HepG2 (cell line): ENCODE measurements around the gene C5AR2. TPM values are rescaled to one million over a fixed set of nuclear protein-coding genes. Genes with fewer than 3 reads are reported as not detected.
A peak's percentile ranks its signal among the peaks of the same experiment; 100 is the strongest.

Source experiments
- ATF2 ChIP-seq: sonication (generic); formaldehyde crosslinking; IDR thresholded peaks from 2 replicates; pipeline ENCODE4 v1.4.0; 2020; ENCODE audit warnings: missing genetic modification reagents
- CBFB ChIP-seq: sonication (generic); formaldehyde crosslinking; IDR thresholded peaks from 2 replicates; pipeline ENCODE4 v1.4.0; 2020; ENCODE audit warnings: missing genetic modification reagents
- CEBPZ ChIP-seq: IDR thresholded peaks from 2 replicates; pipeline ENCODE4 v1.6.1; 2012; ENCODE audit warnings: low read length, improper control_type of control experiment
- ETV5 ChIP-seq: IDR thresholded peaks from 2 replicates; pipeline ENCODE4 v1.6.1; 2018; ENCODE audit warnings: missing biosample characterization, missing genetic modification reagents, inconsistent platforms, borderline replicate concordance
- FOSL1 ChIP-seq: sonication (generic); formaldehyde crosslinking; IDR thresholded peaks from 2 replicates; pipeline ENCODE4 v1.9.0; 2021; ENCODE audit warnings: missing genetic modification reagents, borderline replicate concordance
- FOSL2 ChIP-seq: sonication (generic); formaldehyde crosslinking; IDR thresholded peaks from 2 replicates; pipeline ENCODE4 v1.4.0; 2020; ENCODE audit warnings: missing genetic modification reagents
- GABPB1 ChIP-seq: IDR thresholded peaks from 2 replicates; pipeline ENCODE4 v1.6.1; 2016; ENCODE audit warnings: mild to moderate bottlenecking, missing genetic modification reagents, moderate library complexity, missing compliant biosample characterization
- GTF2F1 ChIP-seq: fragments of 150-350 bp; IDR thresholded peaks from 2 replicates; pipeline ENCODE4 v1.6.1; 2014; ENCODE audit warnings: low read length
- HDAC6 ChIP-seq: fragments of 200-600 bp; sonication (generic); IDR thresholded peaks from 2 replicates; pipeline ENCODE4 v1.7.0; 2017; ENCODE audit warnings: mild to moderate bottlenecking, antibody characterized with exemption, low read length, low read depth
- KDM1A ChIP-seq: IDR thresholded peaks from 2 replicates; pipeline ENCODE4 v1.6.1; 2016; ENCODE audit warnings: missing compliant biosample characterization
- KDM3A ChIP-seq: IDR thresholded peaks from 2 replicates; pipeline ENCODE4 v1.6.1; 2018; ENCODE audit warnings: low read depth, missing compliant biosample characterization
- KLF16 ChIP-seq, 2 experiments: sonication (generic) in 1 of 2; formaldehyde crosslinking in 1 of 2; IDR thresholded peaks; 2 replicates each; pipeline versions ENCODE4 v1.6.1 to v1.8.0; 2016 to 2023; ENCODE audit warnings: missing genetic modification reagents in 2 of 2, missing compliant biosample characterization in 1 of 2
- MAFF ChIP-seq: IDR thresholded peaks from 2 replicates; pipeline ENCODE4 v1.6.1; 2011; ENCODE audit warnings: low read depth, low read length, improper control_type of control experiment
- POGZ ChIP-seq: sonication (generic); formaldehyde crosslinking; IDR thresholded peaks from 2 replicates; pipeline ENCODE4 v1.4.0; 2020; ENCODE audit warnings: mild to moderate bottlenecking, missing genetic modification reagents
- RARG ChIP-seq: sonication (generic); formaldehyde crosslinking; IDR thresholded peaks from 2 replicates; pipeline ENCODE4 v1.4.0; 2020; ENCODE audit warnings: low read depth, mild to moderate bottlenecking, missing genetic modification reagents
- RXRB ChIP-seq: IDR thresholded peaks from 2 replicates; pipeline ENCODE4 v1.6.1; 2016; ENCODE audit warnings: borderline replicate concordance, missing genetic modification reagents, missing compliant biosample characterization
- SAP130 ChIP-seq: IDR thresholded peaks from 2 replicates; pipeline ENCODE4 v1.6.1; 2016; ENCODE audit warnings: low read depth
- SOX6 ChIP-seq, 2 experiments: fragments of 450-650 bp in 1 of 2; sonication (generic) in 1 of 2; formaldehyde crosslinking in 1 of 2; IDR thresholded peaks; 2 replicates each; pipeline versions ENCODE4 v1.4.0 to v1.6.1; 2017 to 2020; ENCODE audit warnings: antibody characterized with exemption in 1 of 2, mild to moderate bottlenecking in 1 of 2, missing genetic modification reagents in 1 of 2
- SP4 ChIP-seq: sonication (generic); formaldehyde crosslinking; IDR thresholded peaks from 2 replicates; pipeline ENCODE4 v1.8.1; 2023; ENCODE audit warnings: mild to moderate bottlenecking, missing genetic modification reagents
- TEAD3 ChIP-seq: optimal IDR thresholded peaks from 2 replicates; pipeline ENCODE3; 2016; ENCODE audit warnings: borderline replicate concordance
- THAP11 ChIP-seq: IDR thresholded peaks from 2 replicates; pipeline ENCODE4 v1.6.1; 2016; ENCODE audit warnings: missing biosample characterization, missing genetic modification reagents
- ZBTB10 ChIP-seq: sonication (generic); formaldehyde crosslinking; IDR thresholded peaks from 2 replicates; pipeline ENCODE4 v1.4.0; 2020; ENCODE audit warnings: missing genetic modification reagents, borderline replicate concordance
- ZNF12 ChIP-seq: sonication (generic); formaldehyde crosslinking; IDR thresholded peaks from 2 replicates; pipeline ENCODE4 v1.5.0; 2020; ENCODE audit warnings: missing genetic modification reagents
- ZNF576 ChIP-seq: sonication (generic); formaldehyde crosslinking; IDR thresholded peaks from 2 replicates; pipeline ENCODE4 v1.4.0; 2020; ENCODE audit warnings: mild to moderate bottlenecking, missing genetic modification reagents
- ZNF607 ChIP-seq: sonication (generic); formaldehyde crosslinking; IDR thresholded peaks from 2 replicates; pipeline ENCODE4 v1.5.1; 2020; ENCODE audit warnings: missing genetic modification reagents, mild to moderate bottlenecking, borderline replicate concordance
- polyA plus RNA-seq, 8 experiments: library from polyadenylated mRNA; depleted of rRNA in 3 of 8; stranded (reverse) in 7 of 8; unstranded in 1 of 8; fragments of >200 nt; fragmentation: Illumina TruSeq in 4 of 8; extraction: Trizol in 4 of 8; gene quantifications; 2 replicates each; pipeline versions ENCODE4 v1.2.1 to v1.2.3, GENCODE V29; 2011 to 2016; ENCODE audit warnings: low read depth in 4 of 8, missing spikeins in 1 of 8, mixed read lengths in 1 of 8; ENCODE audit not compliant: insufficient read depth in 1 of 8
- total RNA-seq, 5 experiments: library from RNA; depleted of rRNA; stranded (reverse); fragments of >200 nt; fragmentation: Illumina TruSeq; extraction: Trizol; gene quantifications; 2 replicates each; pipeline ENCODE4 v1.2.3, GENCODE V29; 2016; ENCODE audit warnings: low read depth in 1 of 5

C5AR2 gene
- total and polyA plus RNA-seq, 2 of the 13 experiments (the other 11 are each of a cell fraction or from before 2014, with no cell fraction given): 0.09 to 0.24 TPM

GRCh38 chr19:47310819-47311218 is 21.2 kb upstream of the C5AR2 start (continued):
- TF ChIP-seq ETV5 (CRISPR knock-in tag): peak; percentile 38; the same call in 1 of the 2 replicates
- TF ChIP-seq ZNF607 (CRISPR knock-in tag): no peak
- TF ChIP-seq POGZ (CRISPR knock-in tag): no peak
- no peak for TF ChIP-seq GTF2F1
- no peak for TF ChIP-seq ATF2
- no peak for TF ChIP-seq CBFB (CRISPR knock-in tag)
- TF ChIP-seq KDM3A (CRISPR knock-in tag): no peak
- peak; percentile 81 for TF ChIP-seq THAP11
- peak; percentile 75 for TF ChIP-seq TEAD3 (CRISPR knock-in tag)
- 0 out of 2 replicates have a peak, but pooled peaks have one; percentile 17 for TF ChIP-seq SAP130 (CRISPR knock-in tag)
- no peak for TF ChIP-seq ZBTB10 (CRISPR knock-in tag)
- TF ChIP-seq CEBPZ: no peak
- peak; percentile 37; the same call in 1 of the 2 replicates for TF ChIP-seq RXRB (CRISPR knock-in tag)
- no peak for TF ChIP-seq HDAC6
- no peak for TF ChIP-seq FOSL1 (CRISPR knock-in tag)
- TF ChIP-seq RARG: no peak
- TF ChIP-seq ZNF12 (CRISPR knock-in tag): peak; percentile 36; the same call in 1 of the 2 replicates
- no peak for TF ChIP-seq SP4 (CRISPR knock-in tag)
- no peak for TF ChIP-seq ZNF576 (CRISPR knock-in tag)
- TF ChIP-seq GABPB1 (CRISPR knock-in tag): peak; percentile 77
- 0 out of 2 replicates have a peak, but pooled peaks have one; percentile 29 for TF ChIP-seq KDM1A (CRISPR knock-in tag)
- no peak for TF ChIP-seq MAFF
- TF ChIP-seq KLF16 (CRISPR knock-in tag; IDR thresholded peaks at IDR 0.05): peak in 1 of 2 experiments; percentile 51; a peak in 1 of 4 replicates
- TF ChIP-seq FOSL2 (CRISPR knock-in tag): peak; percentile 70; the same call in 1 of the 2 replicates
- TF ChIP-seq SOX6 (IDR thresholded peaks at IDR 0.05): no peak
- TF ChIP-seq SOX6 (CRISPR knock-in tag; IDR thresholded peaks at IDR 0.05): peak; percentile 39; the same call in 1 of the 2 replicates
